Astrocyte (in vitro differentiated cells and primary cell): ENCODE data around the gene PPP2R2D.

ENCODE experiments used
- CTCF ChIP-seq: IDR thresholded peaks from 2 replicates; pipeline ENCODE4 v1.5.1; 2011; ENCODE audit warnings: low read depth, mild to moderate bottlenecking, inconsistent platforms, low read length, moderate library complexity; ENCODE audit not compliant: insufficient read depth
- EZH2 ChIP-seq: IDR thresholded peaks from 2 replicates; pipeline ENCODE4 v1.6.1; 2012; ENCODE audit warnings: mild to moderate bottlenecking, low read length, inconsistent platforms; ENCODE audit not compliant: insufficient read depth

- TF ChIP-seq CTCF = no peak
- no peak for TF ChIP-seq EZH2
Observed at GRCh38 chr10:131869344-131869743, 31.5 kb upstream of the PPP2R2D start.
